GM21717 (cell line): ENCODE data around the gene CXXC5.

Experiments
- ATAC-seq: cut with Tn5 transposase; IDR thresholded peaks from one replicate; pipeline ENCODE4 v1.9.1; 2021; ENCODE audit warnings: mild to moderate bottlenecking, moderate library complexity; ENCODE audit not compliant: unreplicated experiment

CXXC5 gene

GRCh38 chr5:139638090-139638735, 9.9 kb upstream of the CXXC5 start:
- no peak for ATAC-seq

- no peak for ATAC-seq
Measured at GRCh38 chr5:139638736-139639618, 9.2 kb upstream of the CXXC5 start.

- no peak for ATAC-seq
Measured at GRCh38 chr5:139639619-139640380, 8.3 kb upstream of the CXXC5 start.

GRCh38 chr5:139640421-139641115, 7.6 kb upstream of the CXXC5 start:
- no peak for ATAC-seq

GRCh38 chr5:139641116-139642080, 6.8 kb upstream of the CXXC5 start:
- no peak for ATAC-seq

- no peak for ATAC-seq
Measured at GRCh38 chr5:139642213-139642612, 5.9 kb upstream of the CXXC5 start.

GRCh38 chr5:139642891-139643871, 5.0 kb upstream of the CXXC5 start:
- ATAC-seq, result no peak

- no peak for ATAC-seq
Measured at GRCh38 chr5:139644001-139644456, 4.1 kb upstream of the CXXC5 start.

GRCh38 chr5:139644646-139645429, 3.3 kb upstream of the CXXC5 start:
- no peak for ATAC-seq

GRCh38 chr5:139645430-139645871, 2.7 kb upstream of the CXXC5 start:
- ATAC-seq, result no peak

GRCh38 chr5:139646111-139646510, 2.0 kb upstream of the CXXC5 start:
- no peak for ATAC-seq

- no peak for ATAC-seq
Measured at GRCh38 chr5:139646912-139647505, 1.1 kb upstream of the CXXC5 start.

GRCh38 chr5:139647506-139648204, 494 bp upstream of the CXXC5 start:
- ATAC-seq, result no peak

GRCh38 chr5:139649082-139649991, 1.2 kb downstream of the CXXC5 start:
- no peak for ATAC-seq

GRCh38 chr5:139650031-139650688, 2.0 kb downstream of the CXXC5 start:
- ATAC-seq, result no peak
